ENCODE data around the gene CARMIL3.

Gene CARMIL3

DNA sequence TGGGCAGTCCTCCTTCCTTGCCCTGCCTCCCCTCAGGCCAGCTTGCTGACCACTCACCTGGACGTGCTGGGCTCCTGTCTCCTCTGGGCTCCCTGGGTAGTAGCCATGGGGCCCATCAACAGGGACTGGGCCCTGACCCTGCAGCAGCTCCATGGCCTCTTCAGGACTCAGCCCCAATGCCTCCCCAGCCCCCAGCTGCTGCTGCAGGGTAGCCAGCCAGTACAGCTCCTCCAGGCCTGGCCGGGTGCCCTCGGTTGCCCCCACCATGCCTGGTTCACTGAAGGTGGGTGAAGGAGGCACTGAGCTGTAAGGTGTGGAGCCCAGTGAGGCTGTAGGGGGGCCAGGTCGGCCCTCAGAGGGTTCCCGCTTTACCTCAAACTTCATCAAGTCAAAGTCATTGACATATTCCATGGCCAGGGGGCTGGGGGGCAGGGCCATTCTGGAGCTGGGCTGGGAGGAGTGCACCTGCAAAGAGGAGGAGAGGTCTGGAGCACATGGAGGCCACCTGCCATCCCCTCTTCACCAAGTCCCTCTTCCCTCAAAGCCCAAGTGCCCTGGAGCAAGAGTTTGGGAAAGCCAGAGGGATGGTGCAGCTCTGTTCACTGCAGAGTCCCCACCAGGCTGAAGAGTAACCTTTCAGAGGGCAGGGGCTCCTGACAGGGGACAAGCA lies 30.7 kb downstream of the CARMIL3 start:
- no peak for DNase-seq (ENCODE audit: low read depth)
- TF ChIP-seq MYC (IDR thresholded peaks at IDR 0.05; ENCODE audit: low read depth, low read length) (no peak), POLR2A (IDR thresholded peaks at IDR 0.05; ENCODE audit: extremely low read depth, insufficient read length) (no peak)
- TF ChIP-seq, protein P1, sequence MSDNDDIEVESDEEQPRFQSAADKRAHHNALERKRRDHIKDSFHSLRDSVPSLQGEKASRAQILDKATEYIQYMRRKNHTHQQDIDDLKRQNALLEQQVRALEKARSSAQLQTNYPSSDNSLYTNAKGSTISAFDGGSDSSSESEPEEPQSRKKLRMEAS (IDR thresholded peaks at IDR 0.05; ENCODE audit: low read depth, low read length), result no peak
- TF ChIP-seq, protein P2, sequence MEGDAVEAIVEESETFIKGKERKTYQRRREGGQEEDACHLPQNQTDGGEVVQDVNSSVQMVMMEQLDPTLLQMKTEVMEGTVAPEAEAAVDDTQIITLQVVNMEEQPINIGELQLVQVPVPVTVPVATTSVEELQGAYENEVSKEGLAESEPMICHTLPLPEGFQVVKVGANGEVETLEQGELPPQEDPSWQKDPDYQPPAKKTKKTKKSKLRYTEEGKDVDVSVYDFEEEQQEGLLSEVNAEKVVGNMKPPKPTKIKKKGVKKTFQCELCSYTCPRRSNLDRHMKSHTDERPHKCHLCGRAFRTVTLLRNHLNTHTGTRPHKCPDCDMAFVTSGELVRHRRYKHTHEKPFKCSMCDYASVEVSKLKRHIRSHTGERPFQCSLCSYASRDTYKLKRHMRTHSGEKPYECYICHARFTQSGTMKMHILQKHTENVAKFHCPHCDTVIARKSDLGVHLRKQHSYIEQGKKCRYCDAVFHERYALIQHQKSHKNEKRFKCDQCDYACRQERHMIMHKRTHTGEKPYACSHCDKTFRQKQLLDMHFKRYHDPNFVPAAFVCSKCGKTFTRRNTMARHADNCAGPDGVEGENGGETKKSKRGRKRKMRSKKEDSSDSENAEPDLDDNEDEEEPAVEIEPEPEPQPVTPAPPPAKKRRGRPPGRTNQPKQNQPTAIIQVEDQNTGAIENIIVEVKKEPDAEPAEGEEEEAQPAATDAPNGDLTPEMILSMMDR (IDR thresholded peaks at IDR 0.05; ENCODE audit: low read depth, low read length), result no peak
- H3K4me3 ChIP-seq (ENCODE audit: low read depth, low read length), result no peak overlapping the region

DNA sequence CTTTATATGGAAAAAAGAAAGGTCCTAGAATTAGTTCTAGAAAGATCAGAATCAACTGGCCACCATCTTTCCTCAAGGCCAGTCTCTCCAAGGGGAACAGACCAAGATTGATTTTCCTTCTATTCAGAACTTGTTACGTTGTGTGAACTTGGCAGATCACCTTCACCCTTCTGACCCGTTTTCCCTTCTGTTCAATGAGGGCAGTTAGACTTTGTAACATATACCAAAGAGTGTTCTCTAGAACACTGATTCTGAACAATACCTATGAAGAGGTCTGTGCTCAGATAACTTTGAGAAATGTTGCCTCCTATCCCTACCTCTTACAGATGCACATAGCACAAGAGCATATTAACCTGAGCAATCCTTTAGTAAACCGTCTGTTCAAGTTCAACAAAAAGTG lies 31.7 kb downstream of the CARMIL3 start:
- TF ChIP-seq POLR2A (IDR thresholded peaks at IDR 0.05; ENCODE audit: extremely low read depth, insufficient read length) (no peak), MYC (IDR thresholded peaks at IDR 0.05; ENCODE audit: low read depth, low read length) (no peak)
- TF ChIP-seq, protein P1 (IDR thresholded peaks at IDR 0.05; ENCODE audit: low read depth, low read length), result no peak
- TF ChIP-seq, protein P2 (IDR thresholded peaks at IDR 0.05; ENCODE audit: low read depth, low read length), result no peak
- DNase-seq (ENCODE audit: low read depth), result no peak
- H3K4me3 ChIP-seq (ENCODE audit: low read depth, low read length), result no peak overlapping the region

DNA sequence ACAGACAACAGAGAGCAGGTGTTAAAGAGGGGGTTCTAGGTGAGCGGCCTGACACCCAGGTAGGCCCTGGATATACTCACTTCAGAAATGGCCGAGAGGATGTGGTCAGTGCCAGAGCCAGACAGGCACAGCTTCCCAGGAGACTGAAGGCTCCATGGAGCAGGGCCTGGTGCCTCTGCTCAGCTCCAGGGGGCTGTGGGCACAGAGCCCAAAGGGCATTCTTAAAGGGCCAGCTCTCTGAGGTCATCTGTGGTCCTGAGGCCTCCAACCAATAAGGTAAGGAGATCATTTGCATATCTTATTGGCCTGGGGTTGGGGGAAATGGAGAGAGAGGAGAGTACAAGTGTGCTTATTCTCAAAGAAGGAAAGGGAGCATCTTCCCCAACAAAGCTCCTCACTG lies 32.6 kb downstream of the CARMIL3 start:
- DNase-seq (ENCODE audit: low read depth), result no peak
- TF ChIP-seq, protein P2 (IDR thresholded peaks at IDR 0.05; ENCODE audit: low read depth, low read length), result no peak
- no peak for TF ChIP-seq MYC (IDR thresholded peaks at IDR 0.05; ENCODE audit: low read depth, low read length)
- no peak for TF ChIP-seq POLR2A (IDR thresholded peaks at IDR 0.05; ENCODE audit: extremely low read depth, insufficient read length)
- TF ChIP-seq, protein P1 (IDR thresholded peaks at IDR 0.05; ENCODE audit: low read depth, low read length), result no peak
- H3K4me3 ChIP-seq (ENCODE audit: low read depth, low read length), result no peak overlapping the region

DNA sequence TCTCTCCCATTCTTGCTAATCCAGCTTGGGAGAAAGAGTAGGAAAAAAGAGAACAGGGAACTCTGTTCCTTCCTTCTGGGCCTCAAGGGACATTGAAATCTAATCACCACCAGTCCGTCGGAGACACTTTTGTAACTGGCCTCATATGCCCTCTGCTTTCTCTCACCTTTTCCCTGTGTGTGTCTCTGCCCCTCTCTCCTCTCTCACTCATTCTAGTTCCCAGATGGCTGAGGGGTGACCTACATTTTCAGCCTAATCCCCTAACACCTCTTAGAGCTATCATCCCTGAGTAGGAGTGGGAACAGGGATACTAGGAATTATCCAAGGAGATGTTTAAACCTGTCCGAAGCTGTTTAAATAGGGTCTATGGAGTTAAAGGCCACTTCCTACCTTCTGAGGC lies 33.4 kb downstream of the CARMIL3 start:
- H3K4me3 ChIP-seq (ENCODE audit: low read depth, low read length), result no peak overlapping the region
- DNase-seq (ENCODE audit: low read depth), result no peak
- TF ChIP-seq, protein P1 (IDR thresholded peaks at IDR 0.05; ENCODE audit: low read depth, low read length), result no peak
- TF ChIP-seq MYC (IDR thresholded peaks at IDR 0.05; ENCODE audit: low read depth, low read length) (no peak), POLR2A (IDR thresholded peaks at IDR 0.05; ENCODE audit: extremely low read depth, insufficient read length) (no peak)
- TF ChIP-seq, protein P2 (IDR thresholded peaks at IDR 0.05; ENCODE audit: low read depth, low read length), result no peak

DNA sequence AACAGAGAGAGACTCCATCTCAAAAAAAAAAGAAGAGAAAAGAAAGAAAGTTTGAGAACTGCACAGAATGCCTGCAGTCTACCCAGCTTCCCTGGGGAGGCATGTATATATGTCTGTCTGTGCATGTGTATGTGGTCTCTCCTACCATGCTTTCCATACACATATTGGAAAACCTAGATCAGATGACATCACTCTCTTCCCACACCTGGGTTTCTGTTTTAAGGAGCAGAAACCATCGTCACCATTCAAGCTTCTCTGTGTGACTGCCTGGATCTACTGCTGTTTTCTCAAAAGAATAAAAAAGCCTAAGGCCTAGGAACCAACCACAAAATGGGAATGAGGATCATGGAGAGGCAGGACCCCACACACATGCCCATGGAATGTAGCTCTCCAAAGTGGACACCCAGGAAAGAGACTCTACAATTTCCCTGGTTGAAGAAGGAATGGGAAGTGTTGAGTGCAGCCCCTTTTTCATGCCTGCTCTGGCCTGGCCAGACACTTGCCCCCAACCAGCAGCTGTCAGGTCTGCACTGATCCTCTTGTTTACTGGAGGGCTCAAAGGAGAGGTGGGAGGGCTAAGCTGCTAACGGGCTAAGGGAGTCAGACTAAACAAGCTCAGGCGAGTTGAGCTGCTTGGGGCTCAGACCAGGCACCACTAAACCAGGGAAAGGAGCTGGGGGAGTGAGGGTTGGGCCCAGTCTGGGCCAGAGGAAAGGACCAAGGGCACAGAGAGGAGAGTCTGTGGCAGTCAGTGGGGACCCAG lies 34.6 kb downstream of the CARMIL3 start:
- no peak for DNase-seq (ENCODE audit: low read depth)
- no peak overlapping the region for H3K4me3 ChIP-seq (ENCODE audit: low read depth, low read length)
- TF ChIP-seq, protein P2 (IDR thresholded peaks at IDR 0.05; ENCODE audit: low read depth, low read length), result no peak
- TF ChIP-seq MYC (IDR thresholded peaks at IDR 0.05; ENCODE audit: low read depth, low read length), result no peak
- TF ChIP-seq POLR2A (IDR thresholded peaks at IDR 0.05; ENCODE audit: extremely low read depth, insufficient read length), result no peak
- TF ChIP-seq, protein P1 (IDR thresholded peaks at IDR 0.05; ENCODE audit: low read depth, low read length), result no peak

Measured in NB4 (cell line).